IPS-NIHi7 (cell line): ENCODE data around the gene BTNL9.
"Not testable (repeated sequence)": the region's sequence is repeated elsewhere in the genome, so short reads cannot be mapped to it uniquely, and the experiment has no call there.

Source experiments
- DNase-seq: peaks from one replicate; pipeline ENCODE4 v3.0.0; 2012; ENCODE audit warnings: mixed read lengths; ENCODE audit errors: extremely low spot score

BTNL9 gene

GRCh38 chr5:181099602-181100086, 59.6 kb downstream of the BTNL9 start:
- no peak for DNase-seq

- DNase-seq: no peak
These were observed 60.2 kb downstream of the BTNL9 start for GRCh38 chr5:181100121-181100875.

- not testable (repeated sequence) for DNase-seq
These were observed 61.1 kb downstream of the BTNL9 start for GRCh38 chr5:181101030-181101641.

- DNase-seq: not testable (repeated sequence)
These were observed 62.0 kb downstream of the BTNL9 start for GRCh38 chr5:181101930-181102674.

GRCh38 chr5:181104259-181104568, 64.1 kb downstream of the BTNL9 start:
- not testable (repeated sequence) for DNase-seq

- not testable (repeated sequence) for DNase-seq
These were observed 64.7 kb downstream of the BTNL9 start for GRCh38 chr5:181104606-181105390.

GRCh38 chr5:181105391-181106025, 65.4 kb downstream of the BTNL9 start:
- DNase-seq: no peak

GRCh38 chr5:181107699-181108098, 67.6 kb downstream of the BTNL9 start:
- no peak for DNase-seq

GRCh38 chr5:181108578-181109165, 68.6 kb downstream of the BTNL9 start:
- no peak for DNase-seq

- peak; percentile 52 for DNase-seq
These were observed 69.5 kb downstream of the BTNL9 start for GRCh38 chr5:181109489-181110013.

GRCh38 chr5:181111010-181111409, 70.9 kb downstream of the BTNL9 start:
- DNase-seq: no peak
